GM12892 (cell line): ENCODE results near the gene CHST13.

Experiments used
- POLR2A ChIP-seq: IDR thresholded peaks from 2 replicates; pipeline ENCODE4 v1.6.1; 2011; ENCODE audit warnings: low read depth, low read length, control low read depth
- POLR2AphosphoS5 ChIP-seq: IDR thresholded peaks from 2 replicates; pipeline ENCODE4 v1.6.1; 2011; ENCODE audit warnings: low read depth, low read length, control low read depth

DNA sequence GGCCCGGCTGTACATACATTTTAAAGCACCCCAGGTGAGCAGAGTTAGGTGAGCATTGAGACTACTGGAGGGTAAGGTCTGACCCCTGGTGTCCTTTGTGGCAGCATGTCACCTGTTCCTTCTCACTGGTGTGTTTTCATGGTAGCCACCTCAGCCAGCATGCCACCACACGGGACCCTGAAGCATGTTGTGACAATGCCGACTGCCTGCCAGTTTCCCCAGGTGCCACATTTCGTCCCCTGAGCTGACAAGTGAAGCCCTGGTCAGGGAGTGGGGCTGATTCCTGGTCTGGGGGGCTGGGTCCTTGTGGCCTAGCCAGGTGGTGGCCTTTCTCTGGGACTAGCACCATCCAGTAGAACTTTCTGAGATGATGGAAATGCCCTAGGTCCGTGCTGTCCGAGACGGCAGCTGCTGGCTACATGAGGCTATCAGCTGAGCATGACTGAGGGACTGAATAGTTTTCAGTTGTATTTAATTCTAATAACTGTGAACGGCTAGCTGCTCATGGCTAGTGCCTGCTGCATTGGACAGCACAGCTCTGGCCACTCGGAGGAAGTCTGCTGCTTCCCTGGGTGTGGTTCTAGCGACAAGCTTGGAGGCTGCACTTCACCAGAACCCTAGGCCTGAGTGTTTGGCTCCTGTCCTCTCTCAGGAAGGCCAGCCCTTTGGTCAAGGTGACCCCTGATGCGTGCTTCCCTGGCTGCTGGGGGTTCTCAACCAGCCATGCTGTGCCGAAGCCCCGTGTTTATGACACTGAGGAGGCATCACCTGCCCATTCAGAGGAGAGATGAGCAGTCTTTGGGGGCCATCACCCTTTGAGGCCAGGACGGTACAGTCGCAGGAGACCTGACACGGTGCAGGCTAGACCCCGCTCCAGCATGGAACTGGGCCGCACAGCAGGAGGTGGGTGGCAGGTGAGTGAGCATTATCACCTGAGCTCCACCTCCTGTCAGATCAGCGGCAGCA, 30.9 kb downstream of the CHST13 start:
- TF ChIP-seq POLR2AphosphoS5 (no peak), POLR2A (no peak)
